ENCODE data around the gene TMEM139.

The TMEM139 gene

GRCh38 chr7:143243614-143244013, 41.1 kb upstream of the TMEM139 start:
- CTCF ChIA-PET = interaction anchor here (0.6 kb wide), 2 partner anchors 204 to 1379 kb away, joined by 3 to 5 read pairs; no protein-coding TSS in a partner anchor
- Histone ChIP-seq H3K9me3 (ENCODE audit: control insufficient read depth, insufficient read depth, low read depth, low read length) (no peaks in the 10 kb centered on the region), H3K27ac (ENCODE audit: extremely low read depth, low read depth, low read length) (no peak overlapping the region), H3K36me3 (ENCODE audit: control insufficient read depth in 2 of 2, insufficient read depth in 1 of 2, low read length in 2 of 2) (no peaks in the 10 kb centered on the region), H3K4me1 (ENCODE audit: control insufficient read depth, insufficient read depth, low read length) (no peaks in the 10 kb centered on the region), H3K4me3 (ENCODE audit: low read depth, low read length) (no peak overlapping the region)
- TF ChIP-seq MZF1 (tag by site-specific recombination; IDR thresholded peaks at IDR 0.05; ENCODE audit: borderline replicate concordance) = no peak
- POLR2A ChIA-PET = interaction anchor here (1.4 kb wide), 1 partner anchor 19 kb away, joined by 4 read pairs; the partner anchor contains the start of gene GSTK1

GRCh38 chr7:143244321-143244720, 40.4 kb upstream of the TMEM139 start:
- H3K27ac ChIP-seq (ENCODE audit: extremely low read depth, low read depth, low read length) = no peak overlapping the region
- H3K9me3 ChIP-seq (ENCODE audit: control insufficient read depth, insufficient read depth, low read depth, low read length) = no peaks in the 10 kb centered on the region
- no peaks in the 10 kb centered on the region for H3K4me1 ChIP-seq (ENCODE audit: control insufficient read depth, insufficient read depth, low read length)
- ChIA-PET CTCF (no interaction called here), POLR2A (no interaction called here)
- no peak overlapping the region for H3K4me3 ChIP-seq (ENCODE audit: low read depth, low read length)
- H3K36me3 ChIP-seq (ENCODE audit: control insufficient read depth in 2 of 2, insufficient read depth in 1 of 2, low read length in 2 of 2) = no peaks in the 10 kb centered on the region
- TF ChIP-seq ZNF155 (tag by site-specific recombination; IDR thresholded peaks at IDR 0.05) (no peak), GLIS2 (tag by site-specific recombination; IDR thresholded peaks at IDR 0.05) (no peak), ZNF555 (tag by site-specific recombination; conservative IDR thresholded peaks at IDR 0.05) (no peak), ZNF830 (tag by site-specific recombination; IDR thresholded peaks at IDR 0.05; ENCODE audit: low read depth) (no peak), ZNF169 (tag by site-specific recombination; IDR thresholded peaks at IDR 0.05) (no peak), ZNF362 (tag by site-specific recombination; IDR thresholded peaks at IDR 0.05) (no peak), ZNF670 (tag by site-specific recombination; IDR thresholded peaks at IDR 0.05; ENCODE audit: low read depth) (no peak), ZNF544 (tag by site-specific recombination; IDR thresholded peaks at IDR 0.05) (no peak), ZBTB49 (tag by site-specific recombination; IDR thresholded peaks at IDR 0.05; ENCODE audit: low read depth) (no peak), ZBTB26 (tag by site-specific recombination; optimal IDR thresholded peaks at IDR 0.05) (no peak), ZBTB10 (tag by site-specific recombination; IDR thresholded peaks at IDR 0.05) (no peak)

- Histone ChIP-seq H3K36me3 (ENCODE audit: control insufficient read depth in 2 of 2, insufficient read depth in 1 of 2, low read length in 2 of 2) (no peaks in the 10 kb centered on the region), H3K9me3 (ENCODE audit: control insufficient read depth, insufficient read depth, low read depth, low read length) (no peaks in the 10 kb centered on the region), H3K27ac (ENCODE audit: extremely low read depth, low read depth, low read length) (no peak overlapping the region), H3K4me1 (ENCODE audit: control insufficient read depth, insufficient read depth, low read length) (no peaks in the 10 kb centered on the region), H3K4me3 (ENCODE audit: low read depth, low read length) (no peak overlapping the region)
- 0 out of 2 replicates have a peak, but pooled peaks have one; percentile 16 for TF ChIP-seq ZNF266 (tag by site-specific recombination; IDR thresholded peaks at IDR 0.05; ENCODE audit: low read depth)
- TF ChIP-seq ZNF112 (tag by site-specific recombination; IDR thresholded peaks at IDR 0.05) = no peak
- TF ChIP-seq OSR2 (tag by site-specific recombination; IDR thresholded peaks at IDR 0.05) = no peak
- no peak for TF ChIP-seq ZNF654 (tag by site-specific recombination; IDR thresholded peaks at IDR 0.05; ENCODE audit: low read depth)
- no peak for TF ChIP-seq ZNF610 (tag by site-specific recombination; IDR thresholded peaks at IDR 0.05; ENCODE audit: borderline replicate concordance)
- TF ChIP-seq ZBTB7A (tag by site-specific recombination; IDR thresholded peaks at IDR 0.05; ENCODE audit: low read depth) = no peak
- TF ChIP-seq ELK4 (IDR thresholded peaks at IDR 0.05; ENCODE audit: borderline replicate concordance, low read depth, low read length) = no peak
- no peak for TF ChIP-seq ZNF37A (tag by site-specific recombination; IDR thresholded peaks at IDR 0.05)
- peak; percentile 67; the same call in 1 of the 2 replicates for TF ChIP-seq PRDM6 (tag by site-specific recombination; IDR thresholded peaks at IDR 0.05)
- ChIA-PET POLR2A (no interaction called here), CTCF (interaction anchor here (0.8 kb wide), 1 partner anchor 60 kb away, joined by 6 read pairs; no protein-coding TSS in a partner anchor)
Observed at GRCh38 chr7:143245123-143245522, 39.6 kb upstream of the TMEM139 start.

Data from HEK293 (cell line).